Gastroesophageal sphincter (tissue), 3 donors: ENCODE measurements around the gene CELA1.
A peak's percentile ranks its signal among the peaks of the same experiment; 100 is the strongest.

Experiments
- CTCF ChIP-seq, 4 experiments: fragments of 200-600 bp in 2 of 4; fragments of 450-650 bp in 2 of 4; sonication (generic) in 1 of 4; IDR thresholded peaks; one replicate each; pipeline ENCODE4 v1.5.1; 2017 to 2019; ENCODE audit warnings: antibody characterized with exemption in 4 of 4, mild to moderate bottlenecking in 2 of 4, moderate library complexity in 2 of 4
- POLR2AphosphoS5 ChIP-seq: sonication (generic); formaldehyde crosslinking; IDR thresholded peaks from one replicate; pipeline ENCODE4 v1.6.1; 2017; ENCODE audit warnings: antibody characterized with exemption

- TF ChIP-seq CTCF (IDR thresholded peaks at IDR 0.05) (no peak), POLR2AphosphoS5 (peak; percentile 71)
Measured at GRCh38 chr12:51371295-51371953, 24.9 kb upstream of the CELA1 start.
